GM21619 (cell line): Measurements from ENCODE around the gene STAB2.
"Not testable (repeated sequence)": the region's sequence is repeated elsewhere in the genome, so short reads cannot be mapped to it uniquely, and the experiment has no call there.

Experiments used
- ATAC-seq: cut with Tn5 transposase; IDR thresholded peaks from one replicate; pipeline ENCODE4 v1.9.1; 2021; ENCODE audit not compliant: unreplicated experiment

The STAB2 gene

GRCh38 chr12:103642240-103642864, 55.3 kb downstream of the STAB2 start:
- no peak for ATAC-seq

- ATAC-seq, result no peak
Measured at GRCh38 chr12:103645202-103645601, 58.1 kb downstream of the STAB2 start.

- no peak for ATAC-seq
Measured at GRCh38 chr12:103647267-103647666, 60.2 kb downstream of the STAB2 start.

GRCh38 chr12:103652808-103653207, 65.7 kb downstream of the STAB2 start:
- ATAC-seq, result no peak

GRCh38 chr12:103653568-103654173, 66.6 kb downstream of the STAB2 start:
- ATAC-seq, result not testable (repeated sequence)

- no peak for ATAC-seq
Measured at GRCh38 chr12:103654816-103655215, 67.7 kb downstream of the STAB2 start.

GRCh38 chr12:103656291-103656690, 69.2 kb downstream of the STAB2 start:
- ATAC-seq, result no peak

GRCh38 chr12:103657331-103657730, 70.3 kb downstream of the STAB2 start:
- ATAC-seq, result no peak

- ATAC-seq, result no peak
Measured at GRCh38 chr12:103664626-103665025, 77.6 kb downstream of the STAB2 start.

- ATAC-seq, result no peak
Measured at GRCh38 chr12:103665971-103666370, 78.9 kb downstream of the STAB2 start.

- no peak for ATAC-seq
Measured at GRCh38 chr12:103667125-103667524, 80.1 kb downstream of the STAB2 start.

GRCh38 chr12:103668520-103668919, 81.4 kb downstream of the STAB2 start:
- ATAC-seq, result no peak

- no peak for ATAC-seq
Measured at GRCh38 chr12:103671367-103671766, 84.3 kb downstream of the STAB2 start.

GRCh38 chr12:103672401-103673119, 85.5 kb downstream of the STAB2 start:
- ATAC-seq, result no peak

GRCh38 chr12:103673487-103673886, 86.4 kb downstream of the STAB2 start:
- ATAC-seq, result no peak

- ATAC-seq, result no peak
Measured at GRCh38 chr12:103673891-103674375, 86.9 kb downstream of the STAB2 start.

- ATAC-seq, result no peak
Measured at GRCh38 chr12:103676893-103677292, 89.8 kb downstream of the STAB2 start.

GRCh38 chr12:103677341-103677740, 90.3 kb downstream of the STAB2 start:
- ATAC-seq, result no peak

GRCh38 chr12:103677905-103678304, 90.8 kb downstream of the STAB2 start:
- no peak for ATAC-seq

GRCh38 chr12:103679421-103680170, 92.5 kb downstream of the STAB2 start:
- no peak for ATAC-seq

- ATAC-seq, result no peak
Measured at GRCh38 chr12:103680591-103681141, 93.6 kb downstream of the STAB2 start.
